ENCODE results near the gene GFPT1.

- TF ChIP-seq, protein P1, sequence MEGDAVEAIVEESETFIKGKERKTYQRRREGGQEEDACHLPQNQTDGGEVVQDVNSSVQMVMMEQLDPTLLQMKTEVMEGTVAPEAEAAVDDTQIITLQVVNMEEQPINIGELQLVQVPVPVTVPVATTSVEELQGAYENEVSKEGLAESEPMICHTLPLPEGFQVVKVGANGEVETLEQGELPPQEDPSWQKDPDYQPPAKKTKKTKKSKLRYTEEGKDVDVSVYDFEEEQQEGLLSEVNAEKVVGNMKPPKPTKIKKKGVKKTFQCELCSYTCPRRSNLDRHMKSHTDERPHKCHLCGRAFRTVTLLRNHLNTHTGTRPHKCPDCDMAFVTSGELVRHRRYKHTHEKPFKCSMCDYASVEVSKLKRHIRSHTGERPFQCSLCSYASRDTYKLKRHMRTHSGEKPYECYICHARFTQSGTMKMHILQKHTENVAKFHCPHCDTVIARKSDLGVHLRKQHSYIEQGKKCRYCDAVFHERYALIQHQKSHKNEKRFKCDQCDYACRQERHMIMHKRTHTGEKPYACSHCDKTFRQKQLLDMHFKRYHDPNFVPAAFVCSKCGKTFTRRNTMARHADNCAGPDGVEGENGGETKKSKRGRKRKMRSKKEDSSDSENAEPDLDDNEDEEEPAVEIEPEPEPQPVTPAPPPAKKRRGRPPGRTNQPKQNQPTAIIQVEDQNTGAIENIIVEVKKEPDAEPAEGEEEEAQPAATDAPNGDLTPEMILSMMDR (conservative IDR thresholded peaks at IDR 0.05; ENCODE audit: low read length): no peak
- TF ChIP-seq EZH2phosphoT487 (IDR thresholded peaks at IDR 0.05; ENCODE audit: borderline replicate concordance): no peak
Measured at GRCh38 chr2:69278366-69278765, 108.7 kb downstream of the GFPT1 start.

Data from Loucy (cell line).